DND-41 (cell line): ENCODE measurements around the gene RNF217.

Source experiments
- ATAC-seq: fragments of 200-7000 bp; cut with Tn5 transposase; 3 replicates; pipeline ENCODE4 v1.9.1; 2021; ENCODE audit warnings: low read depth; ENCODE audit not compliant: insufficient read depth
- DNase-seq: peaks from one replicate; pipeline ENCODE4 v3.0.0-alpha.2; 2020
- H2AFZ ChIP-seq: 2 replicates; pipeline ENCODE4 v1.6.0; 2012; ENCODE audit warnings: low read depth, low read length
- H3K27ac ChIP-seq: 2 replicates; pipeline ENCODE4 v1.5.1; 2012; ENCODE audit warnings: low read length, inconsistent platforms
- H3K27me3 ChIP-seq: fragments of 200-600 bp; sonication (generic); 2 replicates; pipeline ENCODE4 v1.6.0; 2012; ENCODE audit warnings: low read length, mild to moderate bottlenecking, inconsistent platforms; ENCODE audit not compliant: insufficient read depth, poor library complexity
- H3K36me3 ChIP-seq: 2 replicates; pipeline ENCODE4 v1.5.1; 2012; ENCODE audit warnings: low read length, inconsistent platforms; ENCODE audit not compliant: insufficient read depth
- H3K4me1 ChIP-seq: 2 replicates; pipeline ENCODE4 v1.5.1; 2012; ENCODE audit warnings: mild to moderate bottlenecking, low read length; ENCODE audit not compliant: insufficient read depth
- H3K4me2 ChIP-seq: 2 replicates; pipeline ENCODE4 v1.6.0; 2012; ENCODE audit warnings: mild to moderate bottlenecking, moderate library complexity, low read length, inconsistent platforms; ENCODE audit not compliant: insufficient read depth
- H3K4me3 ChIP-seq, 2 experiments: fragments of 200-600 bp in 1 of 2; shearing (Covaris generic) in 1 of 2; 2 replicates each; pipeline ENCODE4 v1.5.1; 2012 to 2016; ENCODE audit warnings: inconsistent platforms in 2 of 2, low read length in 2 of 2, mild to moderate bottlenecking in 2 of 2, low read depth in 1 of 2, moderate library complexity in 1 of 2
- H3K79me2 ChIP-seq: 2 replicates; pipeline ENCODE4 v1.6.0; 2012; ENCODE audit warnings: low read length, inconsistent platforms; ENCODE audit not compliant: insufficient read depth
- H3K9ac ChIP-seq: 2 replicates; pipeline ENCODE4 v1.6.0; 2012; ENCODE audit warnings: low read depth, mild to moderate bottlenecking, inconsistent platforms, low read length, moderate library complexity
- H3K9me3 ChIP-seq: 2 replicates; pipeline ENCODE4 v1.5.1; 2012; ENCODE audit warnings: low read length, moderate library complexity, mild to moderate bottlenecking, inconsistent platforms; ENCODE audit not compliant: insufficient read depth, severe bottlenecking
- H4K20me1 ChIP-seq: 2 replicates; pipeline ENCODE4 v1.6.0; 2012; ENCODE audit warnings: low read length; ENCODE audit not compliant: insufficient read depth
- CTCF ChIP-seq: IDR thresholded peaks from 2 replicates; pipeline ENCODE4 v1.5.1; 2012; ENCODE audit warnings: borderline replicate concordance, low read length, moderate library complexity, mild to moderate bottlenecking; ENCODE audit not compliant: poor library complexity, severe bottlenecking; ENCODE audit errors: extremely low read depth
- EZH2 ChIP-seq: IDR thresholded peaks from 3 replicates; pipeline ENCODE4 v1.6.1; 2012; ENCODE audit warnings: borderline replicate concordance, low read depth, mild to moderate bottlenecking, moderate library complexity, low read length, inconsistent platforms; ENCODE audit not compliant: severe bottlenecking

RNF217 gene

GRCh38 chr6:125102411-125102810, 140.2 kb downstream of the RNF217 start:
- H3K4me2 ChIP-seq = no peak overlapping the region
- H3K9me3 ChIP-seq = no peaks in the 10 kb centered on the region
- ATAC-seq = no peak
- DNase-seq = no peak
- H3K36me3 ChIP-seq = no peaks in the 10 kb centered on the region
- TF ChIP-seq EZH2 (no peak), CTCF (no peak)
- H3K79me2 ChIP-seq = no peaks in the 10 kb centered on the region
- no peaks in the 10 kb centered on the region for H4K20me1 ChIP-seq
- no peak overlapping the region for H3K27ac ChIP-seq
- H3K27me3 ChIP-seq = no peaks in the 10 kb centered on the region
- no peak overlapping the region for H2AFZ ChIP-seq
- no peaks in the 10 kb centered on the region for H3K4me1 ChIP-seq
- H3K9ac ChIP-seq = no peak overlapping the region
- no peak overlapping the region for H3K4me3 ChIP-seq

- Histone ChIP-seq H3K4me2 (no peak overlapping the region), H3K4me1 (no peaks in the 10 kb centered on the region), H3K27ac (no peak overlapping the region), H4K20me1 (no peaks in the 10 kb centered on the region), H2AFZ (no peak overlapping the region), H3K4me3 (no peak overlapping the region), H3K9ac (no peak overlapping the region), H3K36me3 (no peaks in the 10 kb centered on the region), H3K79me2 (no peaks in the 10 kb centered on the region), H3K27me3 (no peaks in the 10 kb centered on the region), H3K9me3 (no peaks in the 10 kb centered on the region)
- no peak for TF ChIP-seq EZH2
- no peak for TF ChIP-seq CTCF
- ATAC-seq (no peak), DNase-seq (no peak)
These were observed 140.7 kb downstream of the RNF217 start for GRCh38 chr6:125102891-125103290.

GRCh38 chr6:125104425-125104824, 142.2 kb downstream of the RNF217 start:
- H3K79me2 ChIP-seq = no peaks in the 10 kb centered on the region
- no peak overlapping the region for H2AFZ ChIP-seq
- DNase-seq (no peak), ATAC-seq (no peak)
- H3K4me3 ChIP-seq = no peak overlapping the region
- no peak overlapping the region for H3K27ac ChIP-seq
- no peak overlapping the region for H3K4me2 ChIP-seq
- H3K9ac ChIP-seq = no peak overlapping the region
- H3K9me3 ChIP-seq = no peaks in the 10 kb centered on the region
- H4K20me1 ChIP-seq = no peaks in the 10 kb centered on the region
- TF ChIP-seq CTCF = no peak
- TF ChIP-seq EZH2 = no peak
- H3K36me3 ChIP-seq = no peaks in the 10 kb centered on the region
- no peaks in the 10 kb centered on the region for H3K27me3 ChIP-seq
- no peaks in the 10 kb centered on the region for H3K4me1 ChIP-seq

GRCh38 chr6:125107048-125107447, 144.8 kb downstream of the RNF217 start:
- no peaks in the 10 kb centered on the region for H3K79me2 ChIP-seq
- no peaks in the 10 kb centered on the region for H3K4me1 ChIP-seq
- no peaks in the 10 kb centered on the region for H3K36me3 ChIP-seq
- no peak overlapping the region for H3K4me2 ChIP-seq
- H4K20me1 ChIP-seq = no peaks in the 10 kb centered on the region
- H3K27me3 ChIP-seq = no peaks in the 10 kb centered on the region
- no peak overlapping the region for H3K27ac ChIP-seq
- no peak overlapping the region for H3K4me3 ChIP-seq
- TF ChIP-seq CTCF = no peak
- TF ChIP-seq EZH2 = no peak
- H3K9ac ChIP-seq = no peak overlapping the region
- DNase-seq (no peak), ATAC-seq (no peak)
- H3K9me3 ChIP-seq = peaks cover 9% of the 10 kb centered on the region
- H2AFZ ChIP-seq = no peak overlapping the region
